GM18526 (cell line): ENCODE measurements around the gene AKR1E2.

Experiments
- POLR2A ChIP-seq: IDR thresholded peaks from 3 replicates; pipeline ENCODE4 v1.6.1; 2011; ENCODE audit not compliant: insufficient read length; ENCODE audit errors: extremely low read depth

The AKR1E2 gene

DNA sequence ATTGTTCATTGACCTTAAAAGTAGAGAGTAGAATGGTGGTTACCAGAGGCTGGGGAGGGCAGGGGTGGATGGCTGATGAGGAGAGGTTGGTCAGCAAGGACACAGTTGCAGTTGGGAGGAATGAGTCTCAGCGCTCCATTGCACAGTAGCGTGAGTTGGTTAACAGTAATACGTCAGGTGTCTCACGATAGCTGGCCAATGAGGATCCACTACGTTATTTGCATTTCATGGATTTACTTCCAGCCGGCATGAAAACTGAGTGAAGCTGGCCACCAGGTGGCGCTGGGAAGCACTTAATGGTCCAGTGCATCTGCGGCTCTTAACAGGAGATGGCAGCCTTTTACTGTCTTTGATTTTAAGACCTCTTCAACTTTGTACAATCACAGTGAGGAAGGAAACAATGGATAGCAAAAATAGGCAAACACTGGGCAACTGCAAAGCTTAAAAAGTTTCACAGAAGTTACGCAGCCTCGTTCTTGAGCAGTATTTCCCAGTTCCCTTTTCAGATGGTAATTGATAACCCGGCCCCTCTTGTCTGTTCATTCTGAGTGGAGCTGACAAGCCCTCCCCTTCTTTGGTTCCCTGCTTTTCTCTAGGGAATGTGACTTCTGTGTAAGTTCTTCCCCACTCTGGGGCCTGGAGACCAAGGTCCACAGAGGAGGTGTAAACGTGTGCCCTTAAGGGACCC, 23.7 kb downstream of the AKR1E2 start:
- TF ChIP-seq POLR2A = no peak

DNA sequence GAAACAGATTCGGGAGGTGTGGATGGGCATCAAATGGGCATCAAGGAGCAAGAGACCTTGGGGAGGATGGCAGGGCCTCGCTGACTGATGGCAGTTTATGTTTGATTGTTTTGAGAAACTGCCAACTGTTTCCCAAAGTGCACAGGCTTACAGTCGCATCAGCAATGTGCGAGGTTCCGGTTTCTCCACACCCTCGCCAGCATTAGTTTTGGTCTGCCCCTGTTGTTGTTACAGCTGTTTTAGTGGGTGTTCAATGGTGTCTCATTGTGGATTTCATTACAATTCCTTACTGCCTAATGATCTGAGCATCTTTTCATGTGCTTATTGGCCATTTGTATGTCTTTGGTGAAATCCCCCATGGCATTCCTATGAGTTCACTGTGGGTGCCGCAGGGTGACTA, 24.4 kb downstream of the AKR1E2 start:
- TF ChIP-seq POLR2A = no peak

DNA sequence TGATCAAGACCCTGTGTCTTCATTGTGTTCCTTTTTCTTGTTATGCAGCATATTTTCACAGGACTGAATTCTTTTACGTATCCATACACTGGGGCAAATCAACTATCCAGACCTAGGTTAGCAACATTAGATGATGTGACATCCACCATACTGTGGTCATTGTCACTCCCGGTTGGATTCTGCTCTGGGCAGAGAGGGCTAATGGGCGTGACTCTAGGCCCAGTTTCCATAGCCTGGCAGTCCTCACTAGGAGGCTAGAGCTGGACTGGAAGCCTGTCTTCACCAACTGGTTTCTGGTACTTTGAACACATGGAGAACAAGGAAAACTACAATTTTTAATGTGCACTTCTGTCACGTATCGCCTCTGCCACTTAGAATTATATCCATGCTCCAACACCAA, 25.2 kb downstream of the AKR1E2 start:
- TF ChIP-seq POLR2A = no peak

DNA sequence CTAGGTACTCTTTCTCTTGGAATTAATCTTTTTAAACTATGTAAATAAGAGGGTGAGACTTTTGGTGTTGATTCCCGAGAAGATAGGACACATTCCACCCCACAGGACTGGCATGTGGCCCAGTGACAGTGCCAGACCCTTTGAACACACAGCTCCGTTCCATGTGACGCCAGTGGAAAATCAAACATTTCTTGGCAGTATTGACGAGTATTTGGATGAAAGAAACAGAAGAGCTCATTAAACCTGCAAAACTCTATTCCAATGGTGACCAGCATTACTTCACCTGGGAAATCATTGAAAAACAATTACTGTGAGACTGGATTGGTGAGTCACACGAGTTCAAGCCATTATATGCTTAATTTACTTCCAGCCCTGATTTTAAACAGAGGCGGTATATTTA, 25.8 kb downstream of the AKR1E2 start:
- TF ChIP-seq POLR2A = no peak

DNA sequence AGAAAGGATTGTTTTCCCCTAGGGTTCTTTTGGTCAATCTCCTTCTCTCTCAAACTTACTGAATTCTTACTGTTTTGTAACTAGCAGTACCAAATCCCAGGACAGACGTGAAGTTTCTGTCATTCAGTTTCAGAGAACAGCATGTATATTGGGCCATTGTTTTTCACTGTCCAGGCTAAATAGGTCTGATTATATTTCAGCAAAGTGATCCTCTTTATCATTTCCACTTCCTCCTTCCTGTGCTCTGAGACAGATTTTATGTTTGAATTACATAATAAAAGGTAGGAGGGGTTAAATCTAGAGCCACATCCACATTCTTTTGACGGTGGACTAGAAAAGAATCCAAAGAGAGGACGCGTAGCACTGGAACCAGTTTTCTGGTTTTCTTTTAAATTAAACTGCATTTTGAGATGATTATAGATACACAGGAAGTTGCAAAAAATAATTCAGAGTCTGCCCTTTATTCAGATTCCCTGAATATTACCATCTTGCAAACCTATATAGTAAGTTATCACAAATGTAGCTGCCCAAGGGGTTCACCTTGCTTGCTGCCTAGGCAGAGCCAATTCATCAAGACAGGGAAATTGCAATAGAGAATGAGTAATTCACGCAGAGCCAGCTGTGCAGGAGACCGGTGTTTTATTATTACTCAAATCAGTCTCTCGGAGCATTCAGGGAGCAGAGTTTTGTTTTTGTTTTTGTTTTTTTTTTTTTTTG, 40.1 kb downstream of the AKR1E2 start:
- TF ChIP-seq POLR2A = no peak

DNA sequence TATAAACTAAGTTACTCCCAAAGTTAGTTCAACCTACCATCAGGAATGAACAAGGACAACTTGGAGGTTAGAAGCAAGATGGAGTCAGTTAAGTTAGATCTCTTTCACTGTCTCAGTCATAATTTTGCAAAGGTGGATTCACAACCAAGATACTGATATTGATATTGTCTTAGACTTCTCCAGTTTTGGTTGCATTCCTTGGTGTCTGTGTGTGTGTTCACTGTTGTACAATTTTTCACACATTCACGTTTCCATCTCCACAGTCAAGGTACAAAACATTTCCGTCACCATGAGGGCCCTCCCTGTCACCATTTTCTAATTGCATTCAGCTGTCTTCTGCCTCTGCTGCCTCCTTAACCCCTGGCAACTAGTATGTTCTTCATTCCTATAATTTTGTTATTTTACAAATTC, 41.1 kb downstream of the AKR1E2 start:
- TF ChIP-seq POLR2A = no peak

DNA sequence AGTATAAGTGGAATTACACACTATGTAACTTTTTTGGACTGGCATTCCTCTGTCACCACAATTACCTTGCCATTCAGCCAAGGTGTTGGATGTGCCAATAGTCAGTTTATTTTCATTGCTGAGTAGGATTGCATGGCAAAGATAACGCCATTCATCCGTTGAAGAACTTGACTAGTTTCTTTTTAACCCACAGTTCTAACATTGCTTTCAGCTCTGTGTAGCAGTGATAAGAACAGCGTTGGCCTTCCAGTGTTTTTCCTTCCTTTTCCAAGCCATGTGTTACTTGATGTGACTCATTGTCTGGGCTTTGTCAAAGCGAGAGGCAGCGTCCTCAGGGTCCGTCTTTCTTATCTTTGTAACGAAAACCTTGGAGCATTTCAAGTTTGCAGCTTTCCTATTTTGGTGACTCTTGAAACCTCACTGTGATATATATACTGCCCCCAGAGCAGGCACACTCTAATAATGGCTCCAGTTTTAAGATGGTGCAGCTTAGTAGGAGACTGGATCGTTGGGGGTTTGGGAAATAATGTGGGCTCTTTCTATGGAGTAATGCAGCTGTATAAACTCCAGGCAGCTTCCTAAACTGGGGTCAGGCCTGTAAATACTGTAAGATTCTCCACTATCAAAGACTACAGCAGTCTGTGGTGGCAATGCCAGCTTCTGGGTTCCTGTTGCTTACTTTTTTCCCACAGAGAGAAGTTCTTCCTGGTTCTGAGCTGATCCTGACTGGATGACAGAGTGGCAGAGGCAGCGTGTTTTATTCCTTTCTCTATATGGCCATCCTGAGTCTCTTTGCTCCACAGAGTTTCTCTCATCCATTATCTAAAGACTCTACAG, 41.7 kb downstream of the AKR1E2 start:
- TF ChIP-seq POLR2A = no peak

DNA sequence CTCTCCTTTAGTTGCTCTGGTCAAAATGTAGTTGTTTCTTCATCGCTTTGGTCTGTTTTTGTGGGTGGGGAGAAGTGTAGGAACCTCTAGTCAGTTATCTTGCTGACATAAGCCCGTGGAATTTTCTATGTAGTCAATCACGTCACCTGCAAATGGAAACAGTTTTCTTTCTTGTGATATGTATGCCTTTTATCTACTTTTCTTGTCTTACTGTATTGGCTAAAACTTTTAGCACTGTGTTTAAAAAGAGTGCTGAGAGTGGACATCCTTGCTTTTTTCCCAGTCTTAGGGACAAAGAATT, 42.3 kb downstream of the AKR1E2 start:
- no peak for TF ChIP-seq POLR2A

DNA sequence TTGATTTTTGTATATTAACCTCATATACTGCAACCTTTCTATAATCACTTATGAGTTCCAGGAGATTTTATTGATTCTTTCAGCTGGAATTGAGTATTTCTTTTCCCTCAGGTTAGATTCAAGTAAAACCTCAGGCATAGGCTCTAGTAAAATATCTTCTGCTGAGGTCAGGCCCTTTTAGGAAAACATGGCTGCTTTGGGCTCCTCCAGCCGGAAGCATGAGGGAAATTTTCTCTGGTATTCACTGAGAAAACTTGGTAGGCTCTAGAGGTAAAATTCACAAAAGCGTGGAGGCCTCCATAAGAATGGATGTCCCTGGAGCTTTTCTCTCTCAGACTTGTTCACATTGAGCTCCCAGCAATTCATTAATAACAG, 56.7 kb downstream of the AKR1E2 start:
- no peak for TF ChIP-seq POLR2A

DNA sequence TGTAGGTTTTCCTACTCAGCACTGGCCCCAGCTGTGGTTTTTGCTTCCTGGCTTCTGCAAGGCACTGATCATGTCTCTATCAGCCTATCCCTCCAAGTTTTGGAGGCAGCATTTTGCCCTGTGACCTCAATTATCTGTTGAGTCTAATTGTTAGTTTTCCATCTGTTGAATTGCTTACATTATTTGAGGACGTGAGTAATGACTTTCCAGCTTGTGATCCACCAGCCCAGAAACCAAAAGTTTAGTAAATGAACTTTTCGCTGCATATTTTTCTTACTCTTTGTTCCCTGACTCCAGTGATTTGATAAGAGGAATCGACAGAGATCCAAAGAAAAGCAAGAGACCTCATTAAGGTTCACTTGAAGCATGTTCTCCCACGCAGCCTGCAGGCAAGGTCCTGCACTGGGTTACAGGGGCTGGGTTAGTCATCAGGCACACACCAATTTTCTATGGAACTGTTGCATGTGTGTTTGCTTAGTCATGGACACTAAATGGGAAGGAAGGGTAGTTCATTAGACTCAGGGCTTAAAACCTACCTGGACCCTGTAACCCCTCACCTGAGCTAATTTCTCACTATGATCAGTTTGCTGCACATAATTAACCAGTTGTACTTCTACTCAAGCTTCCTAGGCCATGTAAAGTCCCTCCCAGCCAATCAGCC, 57.2 kb downstream of the AKR1E2 start:
- no peak for TF ChIP-seq POLR2A

DNA sequence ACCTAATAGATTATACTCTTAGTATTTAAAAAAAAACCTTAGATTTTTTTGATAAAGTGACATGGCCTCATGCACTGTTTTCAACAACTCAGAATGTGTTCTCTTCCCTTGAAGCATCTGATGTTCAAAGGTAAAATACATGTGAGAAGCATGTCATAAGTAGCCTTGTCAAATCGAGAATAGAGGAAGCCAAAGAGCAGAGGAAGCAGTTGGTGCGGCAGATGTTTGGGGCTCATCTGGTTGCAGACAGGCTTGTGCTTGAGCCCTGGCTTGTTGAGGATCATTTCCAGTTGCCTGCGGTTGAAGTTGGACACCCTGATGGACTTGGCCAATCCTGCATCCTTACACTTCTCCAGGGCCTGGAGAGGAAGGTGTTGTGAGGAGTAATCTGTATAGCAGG, 59.2 kb downstream of the AKR1E2 start:
- TF ChIP-seq POLR2A = no peak

DNA sequence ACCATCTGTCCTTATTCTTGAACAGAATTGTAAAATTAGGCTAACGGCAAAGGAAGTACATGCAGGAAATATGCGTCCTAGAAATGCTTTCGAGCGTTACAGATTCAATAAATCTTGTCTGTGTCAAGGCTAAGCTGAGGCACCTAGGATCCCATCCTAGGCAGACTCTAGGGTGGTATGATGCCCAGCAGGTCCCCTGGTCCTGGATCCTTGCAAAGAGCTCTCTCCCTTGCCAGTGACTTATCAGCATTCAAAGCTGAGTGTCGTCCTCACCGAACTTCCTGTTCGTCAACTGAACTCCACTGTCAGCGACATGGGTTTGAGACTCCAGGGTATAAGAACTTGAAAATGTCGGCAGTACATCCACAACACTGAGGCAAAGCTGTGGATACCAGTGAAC, 61.5 kb downstream of the AKR1E2 start:
- no peak for TF ChIP-seq POLR2A

DNA sequence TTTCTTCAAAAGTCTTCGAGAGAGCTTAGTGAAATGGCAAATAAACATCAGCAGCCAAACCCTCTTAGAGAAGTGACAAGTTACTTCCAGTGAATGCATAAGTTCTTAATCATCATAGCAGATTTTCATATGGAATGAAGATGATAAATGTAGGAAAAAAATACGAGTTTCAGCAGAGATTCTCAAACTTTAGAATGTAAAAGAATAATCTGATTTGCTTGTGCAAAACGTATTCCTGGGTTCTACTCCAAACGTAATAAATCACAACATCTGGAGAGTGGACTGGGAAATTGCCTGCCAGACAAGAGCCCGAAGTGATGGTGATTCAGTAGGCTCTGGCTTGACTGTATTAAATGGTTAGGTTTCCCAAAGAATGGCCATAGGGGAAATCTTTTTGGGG, 62.2 kb downstream of the AKR1E2 start:
- no peak for TF ChIP-seq POLR2A

DNA sequence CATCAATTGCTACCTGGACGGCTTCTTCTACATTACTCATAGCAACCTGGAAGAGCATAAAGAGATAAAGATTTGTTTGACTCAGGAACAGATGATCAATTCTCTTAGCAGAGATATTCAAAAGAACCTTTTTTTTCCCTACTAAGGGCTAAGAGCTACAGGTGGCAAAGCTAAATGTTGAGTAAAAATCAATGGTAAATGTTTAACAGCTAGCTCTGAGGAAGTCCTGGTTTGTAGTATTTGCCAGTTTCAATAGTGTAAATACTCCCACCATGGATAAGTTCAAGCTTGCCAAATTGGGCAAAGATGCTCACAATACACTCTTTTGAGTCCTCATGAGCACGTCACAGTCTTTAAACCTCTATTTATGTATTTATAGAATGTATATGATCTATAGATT, 64.0 kb downstream of the AKR1E2 start:
- no peak for TF ChIP-seq POLR2A

DNA sequence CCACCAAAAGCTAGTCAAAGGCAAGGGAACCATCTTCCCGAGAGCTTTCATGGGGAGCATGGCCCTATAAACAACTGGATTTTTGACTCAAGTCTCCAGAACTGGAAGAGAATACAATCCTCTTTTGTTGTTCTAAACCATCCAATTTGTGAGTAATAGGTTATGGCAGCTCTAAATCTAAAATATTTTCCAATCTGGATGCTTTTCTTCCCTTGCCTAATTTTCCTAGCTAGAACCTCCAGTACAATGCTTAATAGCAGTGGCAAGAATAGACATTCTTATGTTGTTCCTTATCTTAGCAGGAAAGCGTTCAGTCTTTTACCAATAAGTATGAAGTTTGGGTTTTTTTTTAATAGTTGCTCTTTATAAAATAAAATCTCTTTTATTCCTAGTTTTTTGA, 66.7 kb downstream of the AKR1E2 start:
- TF ChIP-seq POLR2A = no peak

DNA sequence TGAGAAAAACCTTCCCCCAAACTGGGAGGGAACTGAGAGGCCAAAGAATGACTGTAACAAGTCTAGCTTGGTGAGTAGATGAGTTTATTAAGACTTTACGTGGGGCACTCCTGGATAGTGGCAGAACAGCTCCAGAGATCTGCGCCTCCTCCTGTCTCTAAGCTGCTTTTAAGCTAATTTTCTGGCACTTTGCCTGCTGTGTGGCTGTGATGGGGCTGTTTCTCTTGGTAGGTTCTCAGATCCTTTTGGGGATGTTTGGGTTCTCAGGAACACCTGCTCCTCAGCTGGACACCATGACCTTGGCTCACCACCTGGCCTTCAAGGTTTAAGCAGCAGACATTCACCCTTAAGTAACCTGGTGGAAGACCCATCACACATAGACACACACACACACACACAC, 68.3 kb downstream of the AKR1E2 start:
- no peak for TF ChIP-seq POLR2A
